ENCODE data around the gene DOLK.
"Not testable (repeated sequence)": the region's sequence is repeated elsewhere in the genome, so short reads cannot be mapped to it uniquely, and the experiment has no call there.

Gene DOLK

DNA sequence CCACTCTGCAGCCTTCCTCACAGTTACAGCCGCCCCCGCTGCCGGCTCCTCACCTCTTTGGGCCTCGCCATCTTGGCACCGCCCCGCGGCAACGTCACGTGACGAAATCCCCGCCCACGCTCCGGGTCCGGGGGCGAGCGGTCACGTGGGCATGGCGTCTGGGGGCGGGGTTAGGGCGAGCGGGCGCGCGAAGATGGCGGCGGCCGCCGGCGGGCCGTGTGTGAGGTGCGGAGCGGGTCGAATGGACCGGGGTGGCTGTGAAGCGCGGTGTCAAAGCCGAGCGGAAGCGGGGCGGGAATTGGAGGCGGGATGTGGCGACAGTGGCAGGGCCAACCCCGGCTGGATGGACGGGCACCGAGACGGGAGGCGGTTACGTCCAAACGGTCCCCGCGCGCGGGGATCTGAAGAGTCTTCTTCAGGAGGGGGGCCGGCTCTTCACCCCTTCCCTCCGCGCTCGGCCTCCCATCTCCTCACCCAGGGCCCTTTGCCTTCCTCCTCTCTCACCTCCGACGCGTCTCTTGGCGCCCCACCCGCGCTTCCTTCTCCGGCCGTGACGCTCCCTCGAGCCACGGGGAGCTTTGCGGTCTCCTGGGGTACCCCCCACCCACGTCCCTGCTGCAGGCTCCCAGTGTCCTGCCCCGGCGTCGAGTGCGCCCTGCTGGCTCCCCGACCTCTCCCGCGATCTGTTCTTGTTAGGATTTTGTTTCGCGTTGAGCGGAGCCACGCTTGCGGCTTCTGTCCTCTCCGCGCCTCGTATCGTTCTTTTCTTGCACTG lies at the start of gene DOLK, which contains the start of gene NUP188:
Gene DOLK (minus strand): TSS at position 77 of the 775 bp plus-strand sequence. CDS start 300 bp downstream, outside the sequence.
Gene NUP188 (plus strand): TSS at position 173 of the 775 bp plus-strand sequence. CDS start 21 bp downstream, at position 194.
- DNase-seq: peak; percentile 98

DNA sequence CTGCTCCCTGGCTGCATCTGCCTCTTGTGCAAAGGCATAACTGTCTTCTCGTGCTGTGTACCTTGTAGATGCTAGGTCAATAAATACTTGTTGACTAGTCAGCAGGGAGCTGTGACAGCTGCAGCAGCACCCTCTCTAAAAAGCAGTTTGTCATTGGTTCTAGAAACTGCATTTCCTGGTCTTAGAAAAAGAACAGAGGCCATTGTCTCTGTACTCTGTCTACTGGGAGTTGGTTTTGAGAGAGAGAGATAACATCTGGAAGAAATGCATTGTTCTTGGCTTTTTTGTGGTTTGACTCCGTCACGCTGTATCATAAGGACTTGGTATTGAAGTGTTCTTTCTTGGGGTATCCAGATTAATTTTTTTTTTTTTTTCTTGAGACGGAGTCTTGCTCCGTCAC lies 48.4 kb upstream of the DOLK start:
- no peak for DNase-seq

DNA sequence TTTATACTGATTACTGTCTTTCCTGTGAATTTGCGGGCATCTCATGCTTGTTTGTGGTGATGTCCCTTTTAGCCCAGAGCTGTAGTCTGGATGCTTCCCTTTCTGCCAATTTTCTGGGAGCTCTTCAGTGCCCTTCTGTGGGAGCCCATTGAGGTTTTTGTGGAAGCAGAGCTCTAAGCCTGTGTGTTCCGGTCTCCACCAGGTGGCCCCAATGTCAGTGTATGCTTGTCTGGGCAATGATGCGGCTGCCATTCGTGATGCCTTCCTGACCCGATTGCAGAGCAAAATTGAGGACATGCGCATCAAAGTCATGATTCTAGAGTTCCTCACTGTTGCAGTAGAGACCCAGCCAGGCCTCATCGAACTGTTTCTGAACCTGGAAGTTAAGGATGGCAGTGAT lies 45.6 kb upstream of the DOLK start:
- peak; percentile 37 for DNase-seq

DNA sequence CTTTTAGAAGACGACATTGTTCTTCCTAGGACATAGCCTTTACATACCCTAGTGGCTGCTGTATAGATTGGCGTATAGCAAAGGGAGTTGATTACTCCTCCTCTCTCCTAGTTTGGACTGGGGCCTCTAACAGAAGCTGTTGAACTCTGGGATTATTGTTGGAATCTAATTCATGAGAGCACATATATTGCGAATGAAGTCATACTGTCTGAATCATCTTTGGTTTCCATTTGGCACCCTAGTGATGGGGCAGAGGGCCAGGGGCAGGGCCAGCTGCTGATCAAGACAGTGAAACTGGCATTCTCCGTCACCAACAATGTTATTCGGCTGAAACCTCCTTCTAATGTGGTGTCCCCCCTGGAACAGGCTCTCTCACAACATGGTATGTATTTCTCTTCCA lies 40.4 kb upstream of the DOLK start:
- no peak for DNase-seq

DNA sequence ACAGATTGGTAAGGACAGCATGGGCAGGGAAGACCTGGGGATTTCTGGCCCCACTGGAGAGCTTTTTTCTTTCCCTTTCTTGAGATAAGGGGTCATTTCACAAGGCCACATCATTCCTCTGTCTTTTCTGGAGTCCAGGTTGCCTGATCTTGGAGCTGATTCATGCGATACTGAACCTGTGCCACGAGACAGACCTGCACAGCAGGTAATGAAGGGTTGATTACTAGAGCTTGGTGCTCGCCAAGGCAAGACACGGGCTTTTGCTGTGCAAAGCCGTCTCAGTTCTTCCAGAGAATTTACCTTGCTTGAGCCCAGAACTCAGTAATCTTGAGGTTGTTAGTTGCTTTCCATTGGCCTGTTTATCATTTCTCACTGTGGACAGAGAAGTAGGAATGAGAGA lies 39.3 kb upstream of the DOLK start:
- DNase-seq: no peak

DNA sequence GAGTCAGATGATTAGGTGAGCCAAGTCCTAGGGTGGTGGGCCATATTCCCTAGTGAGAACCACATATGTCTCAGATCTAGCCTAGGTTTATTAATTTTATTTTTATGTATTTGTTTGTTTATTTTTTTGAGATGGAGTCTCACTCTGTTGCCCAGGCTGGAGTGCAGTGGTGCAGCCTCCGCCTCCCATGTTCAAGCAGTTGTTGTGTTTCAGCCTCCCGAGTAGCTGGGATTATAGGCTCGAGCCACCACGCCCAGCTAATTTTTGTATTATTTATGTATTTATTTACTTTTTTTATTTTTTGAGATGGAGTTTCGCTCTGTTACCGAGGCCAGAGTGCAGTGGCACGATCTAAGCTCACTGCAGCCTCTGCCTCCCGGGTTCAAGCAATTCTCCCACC lies 36.1 kb upstream of the DOLK start:
- DNase-seq: no peak

DNA sequence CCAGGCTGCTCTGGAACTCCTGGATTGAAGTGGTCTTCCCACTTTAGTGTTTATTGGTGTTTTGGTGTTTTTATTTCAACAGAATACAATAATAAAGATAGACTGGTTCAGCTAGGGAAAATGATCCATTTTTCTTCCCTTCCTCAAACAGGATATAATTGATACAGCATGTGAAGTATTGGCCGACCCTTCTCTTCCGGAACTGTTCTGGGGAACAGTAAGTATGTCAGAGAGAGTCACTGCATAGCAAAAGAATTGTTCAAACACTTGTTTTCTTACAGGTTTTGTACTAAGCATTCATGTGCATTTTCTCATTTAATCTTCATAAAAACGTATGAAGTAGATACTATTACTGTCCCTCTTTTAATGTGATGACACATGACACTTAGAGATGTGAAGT lies 31.7 kb upstream of the DOLK start:
- DNase-seq: no peak

DNA sequence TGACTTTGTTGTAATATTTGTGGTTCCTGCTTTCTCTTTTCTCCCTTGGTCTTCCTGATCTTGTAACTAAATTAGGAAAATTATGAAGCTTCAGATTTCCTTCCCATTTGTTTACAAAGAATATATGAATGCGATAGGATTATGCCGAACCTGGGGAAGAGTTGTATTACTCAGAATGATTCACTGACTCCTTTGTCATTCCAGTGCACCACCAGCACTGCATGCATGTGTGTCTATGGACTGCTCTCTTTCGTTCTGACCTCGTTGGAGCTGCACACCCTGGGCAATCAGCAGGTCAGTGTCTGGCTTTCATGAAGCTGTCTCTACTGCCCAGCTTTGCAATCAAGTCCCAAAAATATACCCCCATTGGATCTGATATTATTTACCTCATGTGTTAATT lies 25.6 kb upstream of the DOLK start:
- no peak for DNase-seq

DNA sequence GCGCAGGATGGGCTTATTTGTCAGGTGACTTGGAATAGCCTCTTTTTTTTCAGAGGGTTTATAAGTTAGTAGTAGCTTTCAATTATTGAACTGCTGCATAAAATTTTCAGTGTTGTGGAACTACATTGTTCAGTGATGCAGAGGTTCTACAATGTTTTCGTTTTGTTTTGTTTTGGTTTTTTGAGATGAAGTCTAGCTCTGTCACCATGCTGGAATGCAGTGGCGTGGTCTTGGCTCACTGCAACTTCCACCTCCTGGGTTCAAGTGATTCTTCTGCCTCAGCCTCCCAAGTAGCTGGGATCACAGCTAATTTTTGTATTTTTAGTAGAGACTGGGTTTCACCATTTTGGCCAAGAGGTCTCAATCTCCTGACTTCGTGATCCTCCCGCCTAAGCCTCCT lies 22.1 kb upstream of the DOLK start:
- no peak for DNase-seq

DNA sequence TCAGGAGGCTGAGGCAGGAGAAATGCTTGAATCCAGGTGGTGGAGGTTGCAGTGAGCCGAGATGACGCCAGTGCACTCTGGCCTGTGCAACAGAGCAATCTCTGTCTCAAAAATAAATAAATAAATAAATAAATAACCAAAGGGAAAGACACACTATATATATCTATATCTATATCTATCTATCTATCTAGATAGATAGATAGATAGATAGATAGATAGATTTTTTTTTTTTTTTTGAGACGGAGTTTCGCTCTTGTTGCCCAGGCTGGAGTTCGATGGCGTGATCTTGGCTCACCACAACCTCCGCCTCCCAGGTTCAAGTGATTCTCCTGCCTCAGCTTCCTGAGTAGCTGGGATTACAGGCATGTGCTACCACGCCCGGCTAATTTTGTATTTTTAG lies 14.0 kb upstream of the DOLK start:
- DNase-seq: not testable (repeated sequence)

DNA sequence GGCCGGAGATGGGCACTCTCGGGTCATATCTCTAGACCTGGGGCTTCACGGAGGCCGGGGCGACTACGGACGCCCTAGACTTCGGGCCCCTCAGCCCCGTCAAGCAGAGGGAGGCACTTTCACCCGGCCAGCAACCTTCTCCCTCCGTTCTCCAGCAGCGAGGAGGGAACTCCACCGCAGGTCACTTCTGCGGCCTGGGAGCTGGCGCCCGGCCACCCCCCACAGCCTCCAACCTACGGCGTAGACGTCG lies 201 bp downstream of the DOLK start:
- no peak for DNase-seq

DNA sequence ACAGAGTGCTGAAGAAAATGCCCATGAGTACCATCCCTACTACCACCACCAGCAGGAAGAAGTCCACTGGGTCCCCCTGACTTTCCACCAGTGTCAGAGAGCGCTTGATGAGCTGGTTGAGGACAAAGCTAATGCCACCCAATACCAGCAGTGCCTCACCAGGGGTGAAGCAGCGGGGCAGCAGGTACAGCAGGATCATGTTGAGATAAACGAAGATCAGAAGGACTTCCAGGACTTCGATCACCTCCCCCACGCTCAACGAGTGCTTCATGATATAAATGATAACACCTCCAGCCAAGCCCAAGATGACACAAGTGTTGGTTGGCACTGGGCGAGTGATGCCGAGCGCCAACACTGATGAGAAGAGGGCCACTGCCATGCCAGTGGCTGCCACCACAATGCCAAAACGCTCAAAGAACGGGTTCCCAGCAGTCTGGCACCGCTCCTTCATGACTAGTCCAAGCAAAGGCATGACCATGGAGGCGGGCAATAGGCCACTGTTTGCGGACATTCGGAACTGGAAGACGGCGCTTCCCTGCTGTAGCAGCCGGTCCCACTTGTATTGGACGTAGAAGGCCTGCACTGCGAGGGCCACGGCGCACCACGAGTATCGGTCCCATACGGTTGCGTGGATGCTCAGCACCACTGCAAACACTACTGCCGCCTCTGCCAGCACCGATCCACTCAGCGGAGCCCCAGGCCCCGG lies 679 bp downstream of the DOLK start:
- DNase-seq: peak; percentile 46

DNA sequence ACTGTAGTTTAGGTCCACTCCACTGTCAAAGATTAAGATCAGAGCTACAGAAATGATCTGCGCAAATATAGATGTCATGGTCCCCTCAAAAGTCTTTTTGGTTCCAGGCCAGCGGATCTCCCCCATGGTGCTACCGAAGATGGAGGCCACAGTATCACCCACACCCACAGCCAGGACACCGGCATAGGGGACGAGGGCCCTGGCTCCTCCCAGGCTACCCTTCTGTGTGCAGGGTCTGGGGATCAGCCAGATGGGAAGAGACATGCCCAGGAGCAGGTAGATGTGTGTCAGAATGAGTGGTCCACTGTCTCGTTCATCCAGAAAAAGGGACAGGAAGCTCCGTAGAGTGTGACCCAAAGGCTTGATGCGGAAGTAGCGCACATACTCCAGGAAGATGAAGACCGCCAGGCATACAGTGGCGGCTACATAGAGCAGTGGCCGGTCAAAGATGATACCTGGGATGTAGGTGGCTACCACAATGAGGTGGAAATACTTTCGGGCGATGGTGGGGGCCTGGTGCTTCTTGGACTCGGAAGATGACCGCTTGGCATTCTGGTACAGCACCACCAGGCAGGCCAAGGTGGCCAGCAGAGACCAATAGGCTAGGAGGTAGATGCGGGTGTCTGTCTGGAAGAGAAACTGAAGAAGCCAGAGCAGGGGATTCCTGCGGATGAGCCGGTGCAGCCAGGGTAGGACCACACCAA lies 1.5 kb downstream of the DOLK start:
- DNase-seq: no peak

DNA sequence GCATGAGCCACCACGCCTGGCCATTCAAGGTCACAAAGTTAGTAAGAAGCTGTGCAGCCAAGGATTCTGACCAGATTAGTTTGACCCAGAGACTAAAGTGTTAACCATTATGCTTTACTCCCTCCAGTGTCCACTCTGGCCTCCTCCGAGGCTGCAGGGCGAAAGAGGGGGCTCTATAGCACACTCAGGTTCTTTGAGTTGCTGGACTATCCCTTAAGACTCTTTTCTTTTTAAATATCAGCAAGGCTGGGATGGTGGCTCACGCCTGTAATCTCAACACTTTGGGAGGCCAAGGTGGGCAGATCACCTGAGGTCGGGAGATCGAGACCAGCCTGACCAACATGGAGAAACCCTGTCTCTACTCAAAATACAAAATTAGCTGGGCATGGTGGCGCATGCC lies 2.4 kb downstream of the DOLK start:
- DNase-seq: not testable (repeated sequence)

DNA sequence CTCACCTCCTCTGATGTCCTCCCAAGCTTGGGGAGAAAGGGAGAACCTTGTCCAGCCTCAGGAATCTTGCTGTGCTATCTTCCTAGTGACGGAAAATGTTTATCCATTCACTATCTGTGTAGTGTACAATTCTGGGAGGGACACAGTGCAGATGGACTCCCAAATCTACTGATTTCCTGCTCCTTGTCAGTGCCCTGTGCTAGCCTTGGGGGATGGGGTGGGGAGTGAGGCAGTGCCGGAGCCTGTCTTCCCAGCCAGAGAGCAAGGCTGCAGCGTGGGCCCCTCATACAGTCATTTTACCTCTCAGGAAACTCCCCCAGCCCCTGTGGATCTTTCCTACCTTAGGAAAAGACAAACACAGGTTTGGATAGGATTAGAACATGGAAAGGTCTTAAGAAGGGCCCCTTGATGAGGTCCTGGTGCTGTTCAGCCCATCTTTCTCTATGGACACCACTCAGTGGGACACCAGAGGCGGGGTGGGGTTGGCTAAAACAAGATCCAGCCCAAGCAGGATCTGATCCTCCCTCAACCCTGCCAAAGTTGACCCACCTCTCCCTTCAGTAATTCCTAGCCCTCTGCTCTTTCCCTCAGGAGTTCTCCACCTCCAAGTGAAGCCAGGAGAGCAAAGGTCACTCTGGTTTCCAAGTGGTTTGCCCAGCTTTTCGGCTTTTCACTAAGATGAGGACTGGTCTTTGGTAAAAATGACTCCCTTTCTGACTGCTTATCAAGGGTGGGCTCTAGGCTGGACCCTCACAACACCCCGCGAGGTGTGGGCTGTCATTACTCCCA lies 3.4 kb downstream of the DOLK start:
- DNase-seq: no peak

DNA sequence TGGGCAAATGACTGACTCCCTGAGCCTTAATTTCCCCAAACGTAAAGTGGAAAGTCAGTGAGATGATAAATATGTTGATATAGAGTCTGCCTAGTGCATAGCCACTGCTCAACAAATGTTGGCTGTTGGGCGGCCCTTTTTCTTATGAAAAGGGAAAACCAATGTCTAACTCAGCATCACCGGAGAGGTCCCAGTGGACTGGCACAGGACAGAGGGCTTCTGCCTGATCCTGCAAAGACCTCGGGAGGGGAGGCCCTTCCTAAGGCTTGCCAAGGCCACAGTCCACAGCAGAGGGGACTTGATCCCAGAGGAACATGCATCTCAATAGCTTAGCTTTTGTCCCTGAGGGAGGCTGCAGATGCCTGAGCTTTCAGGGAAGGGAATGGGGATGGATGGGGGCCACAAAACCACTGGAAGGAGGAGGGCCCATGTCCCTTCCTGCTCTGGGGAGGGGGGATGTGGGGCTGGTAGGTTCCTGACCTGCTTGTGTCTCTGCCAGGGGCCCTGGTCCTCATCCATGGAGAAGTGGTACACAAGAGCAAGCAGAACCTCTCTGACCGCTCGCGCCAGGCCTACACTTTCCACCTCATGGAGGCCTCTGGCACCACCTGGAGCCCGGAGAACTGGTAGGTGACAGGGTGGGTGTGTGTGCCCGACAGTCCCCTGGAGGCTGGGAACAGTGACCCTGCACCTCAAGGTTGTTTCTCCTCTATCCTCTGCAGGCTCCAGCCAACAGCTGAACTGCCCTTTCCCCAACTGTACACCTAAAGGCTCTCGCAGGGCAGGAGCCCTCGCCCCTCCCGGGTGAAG lies 6.3 kb downstream of the DOLK start:
- no peak for DNase-seq

DNA sequence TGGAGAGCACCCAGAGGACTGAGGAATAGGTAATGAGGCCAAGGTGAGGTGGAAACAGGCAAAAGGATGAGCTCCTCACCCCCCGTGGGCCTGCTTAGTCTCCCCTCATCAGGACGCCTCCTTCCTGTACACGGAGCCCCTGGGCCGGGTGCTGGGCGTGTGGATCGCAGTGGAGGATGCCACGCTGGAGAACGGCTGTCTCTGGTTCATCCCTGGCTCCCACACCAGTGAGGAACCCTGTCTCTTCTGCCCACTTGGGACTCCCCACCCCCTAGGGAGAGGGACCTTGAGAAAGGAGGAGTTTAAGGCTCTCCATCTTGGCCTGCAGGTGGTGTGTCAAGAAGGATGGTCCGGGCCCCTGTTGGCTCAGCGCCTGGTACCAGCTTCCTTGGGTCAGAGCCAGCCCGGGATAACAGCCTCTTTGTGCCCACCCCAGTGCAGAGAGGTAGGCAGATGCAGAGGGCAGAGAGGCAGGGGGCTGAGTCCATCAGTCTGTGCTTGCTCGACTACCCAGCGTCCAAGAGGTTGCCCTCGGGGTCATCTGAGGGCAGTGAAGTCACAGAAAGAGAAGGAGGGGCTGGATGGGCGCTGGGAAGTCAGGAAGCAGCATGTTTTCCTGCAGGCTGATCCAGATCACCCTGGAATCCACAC lies 7.0 kb downstream of the DOLK start:
- no peak for DNase-seq

DNA sequence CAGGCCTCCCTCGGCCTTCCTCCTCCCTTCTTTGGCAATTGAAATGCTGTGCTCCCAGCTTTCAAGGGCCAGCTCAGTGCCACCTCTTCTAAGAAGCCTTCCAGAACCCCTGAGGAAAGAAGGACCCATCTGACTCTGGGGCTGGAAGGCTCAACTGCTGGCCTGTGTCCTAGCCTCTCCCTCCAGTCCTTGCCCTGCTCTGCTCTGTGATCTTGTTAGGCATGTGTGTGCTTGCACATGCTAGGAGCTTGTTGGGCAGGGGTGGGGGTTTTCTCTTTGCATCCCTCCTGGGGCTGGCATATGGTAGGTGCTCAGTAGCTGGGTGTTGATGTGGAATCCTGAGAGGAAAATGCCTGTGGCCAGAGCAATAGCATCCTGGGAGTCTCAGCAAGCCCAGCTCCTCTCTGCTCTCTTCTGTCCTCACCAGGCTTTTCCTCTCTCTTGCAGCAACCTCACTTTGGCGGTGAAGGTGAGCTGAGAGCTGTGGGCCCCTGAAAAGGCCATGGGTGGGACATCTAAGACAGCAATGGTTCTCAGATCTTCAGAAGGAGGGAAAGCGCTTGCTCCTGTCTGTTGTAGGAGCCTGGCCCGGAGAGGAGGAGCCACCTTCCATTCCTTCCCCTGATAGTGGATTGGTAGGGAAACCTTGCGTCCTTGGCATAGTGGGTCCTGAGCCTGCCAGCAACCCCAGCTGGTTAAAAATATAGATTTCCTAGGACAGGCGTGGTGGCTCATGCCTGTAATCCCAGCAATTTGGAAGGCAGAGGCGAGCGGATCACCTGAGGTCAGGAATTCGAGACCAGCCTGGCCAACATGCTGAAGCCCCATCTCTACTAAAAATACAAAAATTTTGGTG lies 9.9 kb downstream of the DOLK start:
- DNase-seq: no peak

DNA sequence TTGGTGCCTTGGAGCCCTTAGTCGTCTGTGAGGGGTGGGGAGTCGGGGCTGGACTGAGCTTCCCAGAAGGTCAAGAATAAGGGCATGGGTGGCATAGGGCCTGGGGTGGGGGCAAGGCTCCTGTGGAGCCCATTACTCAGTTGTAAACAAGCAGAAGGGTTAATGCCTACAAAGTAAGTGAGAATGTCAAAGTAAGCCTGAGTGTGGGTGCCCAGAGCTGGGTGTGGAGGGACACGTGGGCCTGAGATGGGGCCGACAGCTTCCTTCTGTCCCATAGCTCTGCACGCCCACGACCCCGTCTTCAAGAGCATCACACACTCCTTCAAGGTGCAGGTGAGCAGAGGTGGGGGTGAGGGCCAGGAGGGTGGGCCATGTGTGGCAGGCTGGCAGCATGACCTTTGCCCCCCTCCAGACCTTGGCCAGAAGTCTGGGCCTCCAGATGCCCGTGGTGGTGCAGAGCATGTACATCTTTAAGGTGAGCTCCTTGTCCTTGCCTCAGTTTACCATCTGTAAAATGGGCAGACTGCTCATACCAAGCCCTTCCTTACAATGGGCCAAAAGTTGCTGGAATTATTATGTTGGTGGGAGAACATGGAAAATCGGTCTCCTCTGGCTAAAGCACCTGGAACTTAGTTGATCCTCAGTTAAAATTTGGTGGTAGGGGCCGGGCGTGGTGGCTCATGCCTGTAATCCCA lies 11.1 kb downstream of the DOLK start:
- no peak for DNase-seq

DNA sequence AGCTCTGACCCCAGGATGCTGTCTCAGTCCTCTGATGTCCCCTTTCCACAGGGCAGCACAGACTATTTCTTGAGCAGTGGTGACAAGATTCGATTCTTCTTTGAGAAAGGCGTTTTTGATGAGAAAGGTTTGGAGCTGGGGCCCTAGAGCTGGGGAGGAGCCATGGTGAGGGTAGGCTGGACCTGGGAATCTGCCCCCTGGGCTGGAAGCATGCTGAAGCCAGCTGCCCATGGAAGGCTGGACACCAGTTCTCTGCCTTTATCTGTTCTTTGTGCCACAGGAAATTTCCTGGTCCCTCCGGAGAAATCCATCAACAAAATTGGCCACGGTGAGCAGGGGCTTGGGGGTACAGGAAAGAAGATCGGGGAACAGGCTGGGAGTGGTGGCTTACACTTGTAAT lies 13.7 kb downstream of the DOLK start:
- DNase-seq: no peak
